ENCODE data around the gene SAT1.

- TF ChIP-seq POLR2A (IDR thresholded peaks at IDR 0.05) = no peak
- no peak for TF ChIP-seq EP300 (IDR thresholded peaks at IDR 0.05)
- TF ChIP-seq CTCF (IDR thresholded peaks at IDR 0.05) = no peak
These were observed 19.5 kb downstream of the SAT1 start for GRCh38 chrX:23802431-23802830.
